SK-MEL-5 (cell line): Measurements from ENCODE around the gene POLR3K. TPM values are rescaled to one million over a fixed set of nuclear protein-coding genes. Genes with fewer than 3 reads are reported as not detected.
A peak's percentile ranks its signal among the peaks of the same experiment; 100 is the strongest.
"Not testable (repeated sequence)": the region's sequence is repeated elsewhere in the genome, so short reads cannot be mapped to it uniquely, and the experiment has no call there.

Experiments used
- DNase-seq: peaks from one replicate; pipeline ENCODE4 v3.0.0-alpha.2; 2016; ENCODE audit warnings: low read depth, low spot score
- in situ Hi-C: cut with HindIII; loops from 2 replicates; pipeline ENCODE4 v1.10.0; 2016; ENCODE audit warnings: low sequenced_read_pairs, high pct_unique_total_duplicates, low pct_unique_long_range_greater_than_20kb
- total RNA-seq: library from RNA; depleted of rRNA; stranded (reverse); fragments of >200 nt; shearing (Covaris generic); gene quantifications from 2 replicates; pipeline ENCODE4 v1.2.3, GENCODE V29; 2014

Gene POLR3K
- total RNA-seq, 1 experiment from 2014 or later: 5.3 TPM

DNA sequence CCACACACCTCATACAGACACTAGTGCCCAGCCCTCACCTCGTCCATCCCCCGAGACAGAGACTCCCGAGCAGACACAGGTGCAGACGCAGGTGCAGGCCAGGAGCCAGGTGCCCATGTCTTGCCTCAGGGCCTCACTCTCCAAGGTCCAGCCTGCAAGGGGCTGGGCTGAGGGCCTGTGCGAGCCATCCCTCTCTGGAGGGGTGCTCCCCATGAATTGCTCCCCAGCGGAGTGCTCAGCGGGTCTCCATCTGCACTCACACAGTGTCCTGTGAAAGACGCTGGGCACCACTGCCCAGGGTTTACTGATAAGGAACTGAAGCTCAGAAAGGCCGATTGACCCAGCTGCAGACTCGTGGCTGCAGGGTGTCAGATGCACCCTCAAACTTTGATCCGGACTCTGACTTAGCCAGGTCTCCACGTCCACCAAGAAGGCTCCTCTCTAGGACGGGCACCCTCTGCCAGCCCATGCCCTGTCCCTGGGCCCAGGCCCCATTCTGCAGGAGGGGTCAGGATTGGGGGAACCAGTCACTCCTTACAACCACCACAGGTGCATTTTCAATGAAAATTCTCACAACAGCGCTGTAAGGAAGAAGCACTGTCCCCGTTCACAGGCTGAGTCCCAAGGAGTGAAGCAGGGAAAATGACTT lies 16.9 kb downstream of the POLR3K start:
- in situ Hi-C loops: no loop called here
- DNase-seq: no peak

GRCh38 chr16:35678-36305 lies 17.6 kb downstream of the POLR3K start:
- no peak for DNase-seq
- in situ Hi-C loops: no loop called here

- in situ Hi-C loops: no loop called here
Measured at GRCh38 chr16:35011-35677, 18.3 kb downstream of the POLR3K start.

GRCh38 chr16:34648-34987 lies 18.8 kb downstream of the POLR3K start:
- DNase-seq: no peak
- in situ Hi-C loops: no loop called here

More at GRCh38 chr16:35011-35677, 18.3 kb downstream of the POLR3K start:
- no peak for DNase-seq

- DNase-seq: no peak
- in situ Hi-C loops: no loop called here
Measured at GRCh38 chr16:33877-34647, 19.3 kb downstream of the POLR3K start.

DNA sequence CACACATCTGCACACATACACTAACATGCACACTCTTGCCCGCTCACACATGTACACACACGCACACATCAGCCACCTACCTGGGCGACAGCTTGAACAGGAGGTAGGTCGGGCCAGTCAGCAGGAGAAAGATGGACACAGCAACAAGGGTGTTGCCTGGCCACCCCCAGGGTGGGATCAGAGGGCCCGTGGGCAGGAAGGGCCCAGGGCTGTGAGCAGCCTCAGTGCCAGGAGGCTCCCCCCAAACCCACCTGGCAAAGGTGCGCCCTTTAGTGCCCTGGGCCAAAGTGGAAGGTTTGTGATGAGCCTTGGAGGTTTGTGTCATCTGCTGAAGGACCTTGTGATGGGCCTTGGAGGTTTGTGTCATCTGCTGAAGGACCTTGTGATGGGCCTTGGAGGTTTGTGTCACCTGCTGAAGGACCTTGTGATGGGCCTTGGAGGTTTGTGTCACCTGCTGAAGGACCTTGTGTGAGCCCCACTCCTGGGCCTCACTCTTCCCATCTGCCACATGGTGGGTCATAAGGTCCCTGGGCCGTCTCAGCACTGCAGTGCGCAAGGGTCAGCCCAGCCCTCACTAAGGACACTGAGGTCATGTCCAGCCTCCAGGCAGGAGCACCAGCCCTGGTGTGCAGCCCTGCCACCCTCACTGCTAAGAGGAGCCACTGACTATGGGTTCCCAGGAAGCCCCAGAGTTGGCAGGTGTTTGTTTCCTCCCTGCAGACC lies 20.1 kb downstream of the POLR3K start:
- in situ Hi-C loops, DNase-seq: not testable (repeated sequence)

DNA sequence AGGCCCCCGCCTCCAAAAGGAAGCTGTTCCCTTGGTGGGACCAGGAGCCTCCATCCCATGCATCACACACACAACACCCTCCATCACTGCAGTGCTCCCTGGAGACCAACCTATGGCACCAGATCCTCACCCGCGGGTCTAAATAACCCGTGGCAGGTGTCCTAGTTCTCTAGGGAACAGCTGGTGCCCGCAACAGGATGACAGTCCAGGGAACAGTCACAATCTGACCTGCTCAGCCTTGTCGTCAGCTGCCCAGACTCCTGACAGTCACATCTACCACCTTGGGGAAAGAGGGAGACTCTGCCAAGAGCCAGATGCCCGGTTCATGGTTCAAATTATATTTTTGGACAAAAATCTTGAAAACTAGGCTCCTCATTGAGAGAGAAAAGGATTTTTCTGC lies 22.8 kb downstream of the POLR3K start:
- DNase-seq, in situ Hi-C loops: not testable (repeated sequence)

DNA sequence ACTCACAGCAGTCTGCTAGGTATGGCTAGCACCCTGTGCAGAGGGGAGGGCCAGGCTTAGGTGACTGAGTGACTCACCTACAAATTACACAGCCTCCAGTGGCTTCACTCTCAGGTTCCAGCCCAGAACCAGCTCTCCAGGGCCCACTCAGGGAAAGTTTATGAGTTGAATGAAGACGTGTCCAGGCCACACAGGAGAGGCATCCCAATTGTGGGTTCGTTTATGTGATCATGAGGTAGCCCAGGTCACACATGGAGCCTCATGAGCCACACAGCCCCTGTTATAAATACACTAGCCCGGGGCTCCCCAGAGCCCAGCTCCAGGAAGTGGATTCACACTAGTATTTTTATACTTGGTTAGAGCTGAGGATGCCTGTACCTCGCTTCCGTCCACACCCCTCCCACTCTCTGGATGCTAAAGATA lies 27.5 kb downstream of the POLR3K start:
- in situ Hi-C loops, DNase-seq: not testable (repeated sequence)

DNA sequence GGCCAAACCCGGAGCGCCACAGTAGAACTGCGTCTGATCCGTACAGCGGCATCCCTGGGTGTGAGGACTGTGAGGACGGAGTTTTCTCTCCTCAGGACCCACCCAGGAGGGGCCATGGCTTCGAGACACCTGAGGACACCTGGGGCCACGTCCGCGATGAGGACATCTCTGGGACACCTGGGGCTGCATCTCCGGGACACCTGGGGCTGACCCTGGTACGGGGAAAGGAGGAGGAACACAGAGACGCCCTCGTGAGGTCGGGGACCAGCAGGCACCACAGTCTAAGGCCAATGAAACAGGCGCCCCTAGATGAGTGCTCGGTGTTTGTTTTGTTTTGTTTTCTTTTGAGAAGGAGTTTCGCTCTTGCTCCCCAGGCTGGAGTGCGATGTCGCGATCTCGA lies 29.3 kb downstream of the POLR3K start:
- in situ Hi-C loops: not testable (repeated sequence)

DNA sequence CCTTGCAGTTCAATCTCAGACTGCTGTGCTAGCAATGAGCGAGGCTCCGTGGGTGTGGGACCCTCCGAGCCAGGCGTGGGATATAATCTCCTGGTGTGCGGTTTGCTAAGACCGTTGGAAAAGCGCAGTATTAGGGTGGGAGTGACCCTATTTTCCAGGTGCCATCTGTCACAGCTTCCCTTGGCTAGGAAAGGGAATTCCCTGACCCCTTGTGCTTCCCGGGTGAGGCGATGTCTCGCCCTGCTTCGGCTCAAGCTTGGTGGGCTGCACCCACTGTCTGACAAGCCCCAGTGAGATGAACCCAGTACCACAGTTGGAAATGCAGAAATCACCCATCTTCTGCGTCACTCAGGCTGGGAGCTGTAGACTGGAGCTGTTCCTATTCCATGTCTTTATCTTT lies 32.5 kb downstream of the POLR3K start:
- in situ Hi-C loops, DNase-seq: not testable (repeated sequence)

More for the DNA sequence above, 29.3 kb downstream of the POLR3K start:
- not testable (repeated sequence) for DNase-seq

DNA sequence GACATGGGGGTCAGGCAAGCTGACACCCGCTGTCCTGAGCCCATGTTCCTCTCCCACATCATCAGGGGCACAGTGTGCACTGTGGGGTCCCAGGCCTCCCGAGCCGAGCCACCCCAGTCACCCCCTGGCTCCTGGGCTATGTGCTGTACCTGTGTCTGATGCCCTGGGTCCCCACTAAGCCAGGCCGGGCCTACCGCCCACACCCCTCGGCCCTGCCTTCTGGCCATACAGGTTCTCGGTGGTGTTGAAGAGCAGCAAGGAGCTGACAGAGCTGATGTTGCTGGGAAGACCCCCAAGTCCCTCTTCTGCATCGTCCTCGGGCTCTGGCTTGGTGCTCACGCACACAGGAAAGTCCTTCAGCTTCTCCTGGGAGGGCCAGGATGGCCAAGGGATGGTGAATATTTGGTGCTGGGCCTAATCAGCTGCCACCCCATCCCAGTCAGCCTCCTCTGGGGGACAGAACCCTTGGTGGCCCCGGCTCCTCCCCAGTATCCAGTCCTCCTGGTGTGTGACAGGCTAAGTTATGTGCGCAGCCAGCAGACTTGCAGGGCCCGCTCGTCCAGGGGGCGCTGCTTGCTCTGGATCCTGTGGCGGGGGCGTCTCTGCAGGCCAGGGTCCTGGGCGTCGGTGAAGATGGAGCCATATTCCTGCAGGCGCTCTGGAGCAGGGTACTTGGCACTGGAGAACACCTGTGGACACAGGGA lies 36.2 kb downstream of the POLR3K start:
- in situ Hi-C loops, DNase-seq: not testable (repeated sequence)

DNA sequence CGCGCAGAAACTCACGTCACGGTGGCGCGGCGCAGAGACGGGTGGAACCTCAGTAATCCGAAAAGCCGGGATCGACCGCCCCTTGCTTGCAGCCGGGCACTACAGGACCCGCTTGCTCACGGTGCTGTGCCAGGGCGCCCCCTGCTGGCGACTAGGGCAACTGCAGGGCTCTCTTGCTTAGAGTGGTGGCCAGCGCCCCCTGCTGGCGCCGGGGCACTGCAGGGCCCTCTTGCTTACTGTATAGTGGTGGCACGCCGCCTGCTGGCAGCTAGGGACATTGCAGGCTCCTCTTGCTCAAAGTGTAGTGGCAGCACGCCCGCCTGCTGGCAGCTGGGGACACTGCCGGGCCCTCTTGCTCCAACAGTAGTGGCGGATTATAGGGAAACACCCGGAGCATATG lies 42.6 kb downstream of the POLR3K start:
- in situ Hi-C loops, DNase-seq: not testable (repeated sequence)

DNA sequence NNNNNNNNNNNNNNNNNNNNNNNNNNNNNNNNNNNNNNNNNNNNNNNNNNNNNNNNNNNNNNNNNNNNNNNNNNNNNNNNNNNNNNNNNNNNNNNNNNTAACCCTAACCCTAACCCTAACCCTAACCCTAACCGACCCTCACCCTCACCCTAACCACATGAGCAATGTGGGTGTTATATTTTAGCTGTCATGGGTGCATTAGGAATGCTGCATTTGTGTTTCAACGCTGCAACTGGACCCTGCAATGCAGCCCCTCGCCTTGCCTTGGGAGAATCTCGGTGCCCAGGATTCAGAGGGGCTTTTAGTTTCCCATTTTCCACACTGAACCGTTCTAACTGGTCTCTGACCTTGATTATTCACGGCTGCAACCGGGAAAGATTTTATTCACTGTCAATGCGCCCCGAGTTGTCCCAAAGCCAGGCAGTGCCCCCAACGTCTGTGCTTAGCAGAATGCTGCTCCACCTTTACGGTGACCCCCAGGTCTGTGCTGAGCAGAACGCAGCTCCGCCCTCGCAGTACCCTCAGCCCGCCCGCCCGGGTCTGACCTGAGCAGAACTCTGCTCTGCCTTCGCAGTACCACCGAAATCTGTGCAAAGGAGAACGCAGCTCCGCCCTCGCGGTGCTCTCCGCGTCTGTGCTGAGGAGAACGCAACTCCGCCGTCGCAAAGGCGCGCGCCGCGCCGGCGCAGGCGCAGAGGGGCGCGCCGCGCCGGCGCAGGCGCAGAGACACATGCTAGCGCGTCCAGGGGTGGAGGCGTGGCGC lies 43.3 kb downstream of the POLR3K start:
- in situ Hi-C loops: no loop called here
- DNase-seq: peak; percentile 80
